ENCODE measurements around the gene ADAMTSL5. TPM values are rescaled to one million over a fixed set of nuclear protein-coding genes. Genes with fewer than 3 reads are reported as not detected.

ADAMTSL5 gene
- total and polyA plus RNA-seq, 2 of the 8 experiments (the other 6 are each of a cell fraction or from before 2014, with no cell fraction given): 0.82 to 0.99 TPM

GRCh38 chr19:1503925-1504773 is 8.7 kb downstream of the ADAMTSL5 start:
- FAIRE-seq: no peak
- peak overlapping the region; percentile 26; the same call in 1 of the 2 replicates for H2BK5ac ChIP-seq (ENCODE audit: low read depth, low read length)
- peak overlapping the region; percentile 72 for H2BK15ac ChIP-seq (ENCODE audit: low read length)
- peak overlapping the region; percentile 54 to 62; a peak in 3 of 4 replicates for H3K4me2 ChIP-seq (ENCODE audit: insufficient read depth in 1 of 2, low read depth in 2 of 2, low read length in 2 of 2)
- no peak overlapping the region for H3K27ac ChIP-seq (ENCODE audit: low read depth, low read length)
- H4K91ac ChIP-seq (replicated peaks; ENCODE audit: insufficient read length, low read length): no peak overlapping the region
- peak overlapping the region in 2 of 4 experiments; percentile 18 to 52; a peak in 3 of 8 replicates for H3K4me3 ChIP-seq (ENCODE audit: extremely low read depth in 1 of 4, insufficient read depth in 2 of 4, low read depth in 3 of 4, low read length in 4 of 4)
- no peak overlapping the region for H4K5ac ChIP-seq (ENCODE audit: insufficient read length, low read depth, low read length)
- peak overlapping the region; percentile 82 for H4K8ac ChIP-seq (ENCODE audit: extremely low read depth, insufficient read depth, low read length)
- H3K4me1 ChIP-seq (replicated peaks in 1 of 4; ENCODE audit: control insufficient read depth in 3 of 4, insufficient read depth in 4 of 4, low read length in 3 of 4): peaks cover 0 to 11% (median 7%) of the 10 kb centered on the region in 4 experiments; a peak in 5 of 7 replicates
- no peaks in the 10 kb centered on the region for H3K36me3 ChIP-seq (ENCODE audit: control insufficient read depth in 2 of 4, insufficient read depth in 4 of 4, low read length in 3 of 4)
- no peak overlapping the region for H3K9ac ChIP-seq (replicated peaks in 1 of 4; ENCODE audit: extremely low read depth in 1 of 4, low read depth in 3 of 4, low read length in 3 of 4)
- H3K18ac ChIP-seq (ENCODE audit: extremely low read depth, low read length): no peak overlapping the region
- H3K79me2 ChIP-seq (ENCODE audit: control insufficient read depth in 1 of 2, insufficient read depth in 2 of 2, low read length in 2 of 2): no peaks in the 10 kb centered on the region
- H3K23ac ChIP-seq (ENCODE audit: insufficient read length): no peak overlapping the region
- no peak overlapping the region for H3K4ac ChIP-seq (replicated peaks; ENCODE audit: insufficient read length, low read depth, low read length)
- H3K79me1 ChIP-seq (ENCODE audit: low read depth, low read length): no peaks in the 10 kb centered on the region
- no peak overlapping the region for H2AK5ac ChIP-seq (ENCODE audit: low read depth, low read length)
- peak overlapping the region; percentile 63; the same call in 1 of the 2 replicates for H2AFZ ChIP-seq (ENCODE audit: low read length)
- H3K56ac ChIP-seq (replicated peaks; ENCODE audit: insufficient read length, low read depth, low read length): peak overlapping the region; percentile 21
- 75% methylated on average over 21 of the region's 23 CpGs; no CpG with 5 or more reads in 1 of the 2 experiments for WGBS, 2 experiments (ENCODE audit: extremely low coverage in 1 of 2, insufficient coverage in 1 of 2, insufficient read length in 1 of 2, insufficient replicate concordance in 2 of 2, low coverage in 1 of 2, low lambda C conversion rate in 2 of 2, missing lambda C conversion rate in 1 of 2)
- ChIA-PET POLR2A (ENCODE audit: partially characterized antibody) (interaction anchor here (1.0 to 1.3 kb wide), 2 partner anchors 29 to 36 kb away, joined by 3 read pairs; no protein-coding TSS in a partner anchor), CTCF (ENCODE audit: partially characterized antibody) (interaction anchor here (0.6 to 3.9 kb wide), 6 partner anchors 10 to 257 kb away, joined by 3 to 14 read pairs (median 6); partner anchors contain the start of gene REEP6)
- peak overlapping the region; percentile 39; the same call in 1 of the 2 replicates for H2BK12ac ChIP-seq (ENCODE audit: low read depth, low read length)
- no peaks in the 10 kb centered on the region for H4K20me1 ChIP-seq (replicated peaks in 1 of 2; ENCODE audit: control insufficient read depth in 1 of 2, insufficient read depth in 2 of 2, low read length in 2 of 2)
- H3K9me3 ChIP-seq (ENCODE audit: insufficient read depth in 2 of 2, low read depth in 1 of 2, low read length in 1 of 2): peaks cover 5 to 11% of the 10 kb centered on the region in 2 experiments; a peak in 2 of 4 replicates
- no peak overlapping the region; the same call in 1 of the 2 replicates for H2BK20ac ChIP-seq (ENCODE audit: low read length)
- no peak for DNase-seq (ENCODE audit: low read depth in 1 of 2, low spot score in 2 of 2)
- no peak for TF ChIP-seq JUN (IDR thresholded peaks at IDR 0.05; ENCODE audit: low read depth, low read length)
- TF ChIP-seq TBP (IDR thresholded peaks at IDR 0.05; ENCODE audit: low read depth, low read length): no peak
- no peak for TF ChIP-seq EGR1 (IDR thresholded peaks at IDR 0.05; ENCODE audit: borderline replicate concordance, low read depth, low read length)
- TF ChIP-seq SP4 (IDR thresholded peaks at IDR 0.05; ENCODE audit: low read length): no peak
- TF ChIP-seq BCL11A (IDR thresholded peaks at IDR 0.05; ENCODE audit: low read depth in 2 of 2, low read length in 2 of 2): no peak
- no peak for TF ChIP-seq RAD21 (IDR thresholded peaks at IDR 0.05 in 1 of 2, conservative IDR thresholded peaks at IDR 0.05 in 1 of 2; ENCODE audit: low read depth in 2 of 2, low read length in 2 of 2)
- TF ChIP-seq HDAC6 (IDR thresholded peaks at IDR 0.05; ENCODE audit: low read depth, low read length): no peak
- TF ChIP-seq, protein P1, sequence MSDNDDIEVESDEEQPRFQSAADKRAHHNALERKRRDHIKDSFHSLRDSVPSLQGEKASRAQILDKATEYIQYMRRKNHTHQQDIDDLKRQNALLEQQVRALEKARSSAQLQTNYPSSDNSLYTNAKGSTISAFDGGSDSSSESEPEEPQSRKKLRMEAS (IDR thresholded peaks at IDR 0.05): no peak
- TF ChIP-seq, protein P2, sequence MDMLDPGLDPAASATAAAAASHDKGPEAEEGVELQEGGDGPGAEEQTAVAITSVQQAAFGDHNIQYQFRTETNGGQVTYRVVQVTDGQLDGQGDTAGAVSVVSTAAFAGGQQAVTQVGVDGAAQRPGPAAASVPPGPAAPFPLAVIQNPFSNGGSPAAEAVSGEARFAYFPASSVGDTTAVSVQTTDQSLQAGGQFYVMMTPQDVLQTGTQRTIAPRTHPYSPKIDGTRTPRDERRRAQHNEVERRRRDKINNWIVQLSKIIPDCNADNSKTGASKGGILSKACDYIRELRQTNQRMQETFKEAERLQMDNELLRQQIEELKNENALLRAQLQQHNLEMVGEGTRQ (IDR thresholded peaks at IDR 0.05; ENCODE audit: low read length): no peak
- H2BK120ac ChIP-seq (replicated peaks; ENCODE audit: low read depth, low read length): no peak overlapping the region
- peaks cover 0 to 19% (median 16%) of the 10 kb centered on the region in 4 experiments; a peak in 5 of 7 replicates for H3K27me3 ChIP-seq (replicated peaks in 1 of 4; ENCODE audit: control insufficient read depth in 3 of 4, extremely low read depth in 1 of 4, insufficient read depth in 3 of 4, low read length in 3 of 4)
- H3K14ac ChIP-seq (ENCODE audit: insufficient read length): no peak overlapping the region
- H3K23me2 ChIP-seq (ENCODE audit: low read depth, low read length): peaks cover 10% of the 10 kb centered on the region; the same call in 1 of the 2 replicates
